ENCODE data around the gene CYYR1. TPM values are rescaled to one million over a fixed set of nuclear protein-coding genes. Genes with fewer than 3 reads are reported as not detected.

CYYR1 gene
- polyA plus RNA-seq, 3 donors from 2014 or later, result not detected

- Mint-ChIP-seq H3K9me3 (peaks cover 0 to 15% (median under 1%) of the 10 kb centered on the region in 6 donors), H3K27me3 (ENCODE audit: low read depth in 3 of 3) (peaks cover 0 to 2% (median 0%) of the 10 kb centered on the region in 3 donors), H3K4me3 (no peak overlapping the region), H3K27ac (no peak overlapping the region), H3K4me1 (no peaks in the 10 kb centered on the region), H3K36me3 (no peaks in the 10 kb centered on the region)
- DNase-seq, result no peak
Observed at GRCh38 chr21:26539566-26539965, 33.5 kb downstream of the CYYR1 start.

DNA sequence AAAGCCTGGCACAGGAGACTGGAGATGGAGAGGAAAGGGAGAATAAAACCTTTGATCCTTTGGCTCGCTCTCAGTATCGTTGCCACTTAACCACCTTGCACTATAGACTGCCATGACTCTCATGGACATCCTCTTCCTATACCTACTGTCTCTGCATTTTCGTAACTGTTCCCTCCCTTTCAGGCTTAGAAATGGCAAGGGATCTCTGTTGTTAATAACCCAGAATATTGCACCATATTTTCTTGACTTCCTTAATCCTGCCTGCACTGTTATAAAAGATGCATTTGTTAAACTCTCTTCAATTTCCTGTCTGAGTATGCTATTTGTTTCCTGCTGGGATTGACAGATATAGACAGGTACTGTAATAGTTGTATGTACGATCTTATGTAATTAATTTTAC, 38.6 kb downstream of the CYYR1 start:
- Mint-ChIP-seq H3K27ac (no peak overlapping the region), H3K9me3 (peaks cover 0 to 7% (median 3%) of the 10 kb centered on the region in 6 donors), H3K4me1 (no peaks in the 10 kb centered on the region), H3K4me3 (no peak overlapping the region), H3K27me3 (ENCODE audit: low read depth in 3 of 3) (no peaks in the 10 kb centered on the region), H3K36me3 (no peaks in the 10 kb centered on the region)
- DNase-seq, result no peak

DNA sequence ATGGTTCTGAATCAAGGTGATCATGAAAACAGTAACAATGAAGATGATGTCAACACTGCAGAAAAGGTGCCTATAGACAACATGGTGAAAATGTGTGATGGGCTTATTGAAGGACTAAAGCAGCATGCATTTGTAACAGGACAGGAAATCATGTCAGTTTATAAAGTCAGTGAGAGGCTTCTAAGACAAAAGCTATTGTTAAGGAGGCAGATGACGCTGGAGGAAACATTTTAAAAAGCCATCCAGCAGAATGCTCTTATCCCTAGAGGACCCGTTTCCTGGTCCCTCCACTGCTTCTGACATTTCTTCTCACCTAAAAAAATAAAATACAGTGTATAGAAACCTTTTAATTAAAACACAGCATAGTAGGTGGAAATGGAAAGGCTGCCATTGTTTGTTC, 40.9 kb downstream of the CYYR1 start:
- H3K27me3 Mint-ChIP-seq (ENCODE audit: low read depth in 3 of 3), result no peaks in the 10 kb centered on the region
- H3K27ac Mint-ChIP-seq, result no peak overlapping the region
- H3K36me3 Mint-ChIP-seq, result no peaks in the 10 kb centered on the region
- peaks cover 0 to 7% (median 1%) of the 10 kb centered on the region in 6 donors for H3K9me3 Mint-ChIP-seq
- no peak overlapping the region for H3K4me3 Mint-ChIP-seq
- H3K4me1 Mint-ChIP-seq, result no peaks in the 10 kb centered on the region
- DNase-seq, result no peak

DNA sequence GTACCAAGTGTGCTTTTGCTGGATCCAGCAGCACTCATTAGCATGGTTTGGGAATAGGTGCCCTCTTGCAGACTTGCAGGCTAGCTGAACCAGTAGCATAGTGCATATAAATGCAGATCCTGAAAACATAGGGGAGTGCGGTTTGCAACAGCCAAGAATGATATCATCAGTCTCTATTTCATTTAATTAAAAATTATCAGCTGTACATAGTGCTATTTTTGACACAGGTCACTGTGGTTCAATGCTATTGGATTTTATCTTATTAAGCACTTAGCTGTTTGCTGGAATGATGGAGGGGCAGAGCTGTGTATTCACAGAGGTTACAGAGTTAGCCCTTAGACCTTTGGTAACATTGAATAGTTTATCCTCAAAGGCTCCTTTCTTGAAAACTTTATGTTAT, 43.6 kb downstream of the CYYR1 start:
- peaks cover 0 to 8% (median 1%) of the 10 kb centered on the region in 6 donors for H3K9me3 Mint-ChIP-seq

DNA sequence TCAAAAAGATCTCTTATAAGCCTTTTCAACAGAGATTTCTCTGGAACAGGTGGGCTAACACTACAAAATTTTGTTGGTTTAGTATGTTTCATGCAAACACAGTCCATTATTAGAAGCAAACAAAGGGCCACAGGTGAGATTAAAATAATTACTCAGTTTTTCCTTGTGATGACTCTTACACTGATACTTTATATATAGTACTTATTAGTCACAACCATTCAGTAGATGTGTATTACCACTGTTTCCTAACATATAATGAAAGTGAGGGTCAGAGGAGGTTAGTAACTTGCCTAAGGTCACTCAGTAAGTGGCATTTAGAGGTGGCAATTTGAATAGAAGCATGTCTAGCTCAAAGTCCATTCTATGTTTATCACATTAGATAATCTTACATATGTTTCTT, 44.2 kb downstream of the CYYR1 start:
- no peaks in the 10 kb centered on the region for H3K27me3 Mint-ChIP-seq (ENCODE audit: low read depth in 3 of 3)
- no peaks in the 10 kb centered on the region for H3K36me3 Mint-ChIP-seq
- H3K4me1 Mint-ChIP-seq, result no peaks in the 10 kb centered on the region
- no peak overlapping the region for H3K27ac Mint-ChIP-seq
- H3K4me3 Mint-ChIP-seq, result no peak overlapping the region
- no peak for DNase-seq
- H3K9me3 Mint-ChIP-seq, result peaks cover 0 to 8% (median 1%) of the 10 kb centered on the region in 6 donors

More for the DNA sequence above, 43.6 kb downstream of the CYYR1 start:
- Mint-ChIP-seq H3K36me3 (no peaks in the 10 kb centered on the region), H3K27ac (no peak overlapping the region), H3K27me3 (ENCODE audit: low read depth in 3 of 3) (no peaks in the 10 kb centered on the region), H3K4me3 (no peak overlapping the region), H3K4me1 (no peaks in the 10 kb centered on the region)
- no peak for DNase-seq

DNA sequence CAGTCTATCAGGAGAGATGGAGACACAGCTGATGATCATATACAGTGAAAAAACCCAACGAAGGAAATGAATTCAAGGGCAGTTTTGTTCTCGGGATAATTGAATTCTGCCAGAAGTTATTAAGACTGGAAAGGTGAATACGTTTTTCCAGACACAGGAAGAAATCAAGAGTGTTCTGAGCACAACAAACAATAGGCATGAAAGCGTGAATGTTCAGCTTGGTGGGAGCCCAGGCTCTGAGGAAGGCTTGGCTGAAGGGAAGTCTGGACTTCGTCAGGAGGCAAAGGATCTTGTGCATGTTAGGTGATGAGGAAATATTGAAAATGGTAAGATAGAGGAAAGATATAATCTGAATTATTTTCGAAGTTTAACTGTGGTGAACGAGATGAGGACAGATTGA, 50.4 kb downstream of the CYYR1 start:
- Mint-ChIP-seq H3K27ac (no peak overlapping the region), H3K4me1 (no peaks in the 10 kb centered on the region), H3K4me3 (no peak overlapping the region), H3K27me3 (ENCODE audit: low read depth in 3 of 3) (peaks cover 0 to 3% (median 0%) of the 10 kb centered on the region in 3 donors), H3K9me3 (peaks cover 0 to 15% (median 5%) of the 10 kb centered on the region in 6 donors), H3K36me3 (no peaks in the 10 kb centered on the region)
- DNase-seq, result no peak

GRCh38 chr21:26519142-26519541, 53.9 kb downstream of the CYYR1 start:
- no peak overlapping the region for H3K4me3 Mint-ChIP-seq
- H3K27ac Mint-ChIP-seq, result no peak overlapping the region
- DNase-seq, result no peak
- H3K4me1 Mint-ChIP-seq, result no peaks in the 10 kb centered on the region
- H3K27me3 Mint-ChIP-seq (ENCODE audit: low read depth in 3 of 3), result peaks cover 0 to 4% (median 0%) of the 10 kb centered on the region in 3 donors
- H3K9me3 Mint-ChIP-seq, result peaks cover 0 to 22% (median 6%) of the 10 kb centered on the region in 6 donors
- H3K36me3 Mint-ChIP-seq, result no peaks in the 10 kb centered on the region

DNA sequence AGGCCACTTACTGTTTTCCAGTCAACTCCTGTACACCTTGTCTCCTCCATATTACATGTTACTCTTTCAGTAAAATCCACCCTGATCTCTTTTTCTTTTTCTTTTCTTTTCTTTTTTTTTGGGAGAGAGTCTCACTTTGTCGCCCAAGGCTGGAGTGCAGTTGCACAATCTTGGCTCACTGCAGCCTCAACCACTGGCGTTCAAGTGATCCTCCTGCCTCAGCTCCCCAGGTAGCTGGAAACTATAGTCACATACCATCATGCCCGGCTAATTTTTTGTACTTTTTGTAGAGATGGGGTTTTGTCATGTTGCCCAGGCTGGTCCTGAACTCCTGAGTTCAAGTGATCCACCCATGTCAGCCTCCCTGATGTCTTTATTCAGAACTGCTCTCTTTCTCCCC, 57.8 kb downstream of the CYYR1 start:
- H3K27me3 Mint-ChIP-seq (ENCODE audit: low read depth in 3 of 3), result peaks cover 0 to 2% (median 0%) of the 10 kb centered on the region in 3 donors
- no peaks in the 10 kb centered on the region for H3K4me1 Mint-ChIP-seq
- DNase-seq, result no peak
- peaks cover 2 to 22% (median 7%) of the 10 kb centered on the region in 6 donors for H3K9me3 Mint-ChIP-seq
- H3K36me3 Mint-ChIP-seq, result no peaks in the 10 kb centered on the region
- H3K4me3 Mint-ChIP-seq, result no peak overlapping the region
- no peak overlapping the region for H3K27ac Mint-ChIP-seq

GRCh38 chr21:26513212-26513611, 59.9 kb downstream of the CYYR1 start:
- H3K4me3 Mint-ChIP-seq, result no peak overlapping the region
- H3K36me3 Mint-ChIP-seq, result no peaks in the 10 kb centered on the region
- no peaks in the 10 kb centered on the region for H3K4me1 Mint-ChIP-seq
- peaks cover 0 to 3% (median 2%) of the 10 kb centered on the region in 3 donors for H3K27me3 Mint-ChIP-seq (ENCODE audit: low read depth in 3 of 3)
- H3K9me3 Mint-ChIP-seq, result peaks cover 0 to 21% (median 4%) of the 10 kb centered on the region in 6 donors
- DNase-seq, result no peak
- no peak overlapping the region for H3K27ac Mint-ChIP-seq

DNA sequence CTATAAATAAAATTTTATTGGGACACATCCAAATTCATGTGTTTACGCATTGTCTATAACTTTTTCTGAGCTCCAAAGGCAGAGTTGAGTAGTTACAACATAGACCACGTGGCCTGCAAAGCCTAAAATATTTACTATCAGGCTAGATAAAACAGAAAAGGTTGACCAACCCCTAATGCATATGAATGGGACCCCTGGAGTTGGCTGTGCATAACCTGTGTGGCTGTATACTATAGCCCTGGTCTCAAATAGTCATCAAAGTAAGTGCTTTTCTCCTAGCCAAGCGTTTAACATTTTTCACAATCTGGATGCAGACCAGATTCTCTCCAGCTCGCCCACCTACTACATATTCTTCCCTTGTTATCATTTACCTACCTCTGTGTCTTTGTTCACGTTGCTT, 60.4 kb downstream of the CYYR1 start:
- Mint-ChIP-seq H3K27ac (no peak overlapping the region), H3K9me3 (peaks cover 0 to 15% (median 4%) of the 10 kb centered on the region in 6 donors), H3K4me1 (no peaks in the 10 kb centered on the region), H3K4me3 (no peak overlapping the region), H3K36me3 (no peaks in the 10 kb centered on the region), H3K27me3 (ENCODE audit: low read depth in 3 of 3) (peaks cover 0 to 3% (median 2%) of the 10 kb centered on the region in 3 donors)
- DNase-seq, result no peak

GRCh38 chr21:26508903-26509302, 64.2 kb downstream of the CYYR1 start:
- no peaks in the 10 kb centered on the region for H3K36me3 Mint-ChIP-seq
- H3K9me3 Mint-ChIP-seq, result peaks cover 0 to 5% (median 3%) of the 10 kb centered on the region in 6 donors
- H3K4me1 Mint-ChIP-seq, result no peaks in the 10 kb centered on the region
- H3K27me3 Mint-ChIP-seq (ENCODE audit: low read depth in 3 of 3), result peaks cover 0 to 3% (median 2%) of the 10 kb centered on the region in 3 donors
- H3K4me3 Mint-ChIP-seq, result no peak overlapping the region
- DNase-seq, result no peak
- H3K27ac Mint-ChIP-seq, result no peak overlapping the region

GRCh38 chr21:26506956-26507355, 66.1 kb downstream of the CYYR1 start:
- Mint-ChIP-seq H3K36me3 (no peaks in the 10 kb centered on the region), H3K4me1 (no peaks in the 10 kb centered on the region), H3K27me3 (ENCODE audit: low read depth in 3 of 3) (peaks cover 0 to 3% (median 2%) of the 10 kb centered on the region in 3 donors), H3K9me3 (peaks cover 0 to 4% (median under 1%) of the 10 kb centered on the region in 6 donors), H3K4me3 (no peak overlapping the region), H3K27ac (no peak overlapping the region)
- DNase-seq, result no peak

GRCh38 chr21:26505211-26505610, 67.9 kb downstream of the CYYR1 start:
- Mint-ChIP-seq H3K4me1 (no peaks in the 10 kb centered on the region), H3K27me3 (ENCODE audit: low read depth in 3 of 3) (peaks cover 0 to 3% (median 2%) of the 10 kb centered on the region in 3 donors), H3K27ac (no peak overlapping the region), H3K36me3 (no peaks in the 10 kb centered on the region), H3K9me3 (peaks cover 0 to 8% (median under 1%) of the 10 kb centered on the region in 6 donors), H3K4me3 (no peak overlapping the region)
- no peak for DNase-seq

GRCh38 chr21:26503414-26503813, 69.7 kb downstream of the CYYR1 start:
- no peak overlapping the region for H3K27ac Mint-ChIP-seq
- H3K36me3 Mint-ChIP-seq, result no peaks in the 10 kb centered on the region
- peaks cover 0 to 2% (median 0%) of the 10 kb centered on the region in 3 donors for H3K27me3 Mint-ChIP-seq (ENCODE audit: low read depth in 3 of 3)
- H3K4me3 Mint-ChIP-seq, result no peak overlapping the region
- no peak for DNase-seq
- no peaks in the 10 kb centered on the region for H3K4me1 Mint-ChIP-seq
- peaks cover 0 to 20% (median 6%) of the 10 kb centered on the region in 6 donors for H3K9me3 Mint-ChIP-seq

- Mint-ChIP-seq H3K27me3 (ENCODE audit: low read depth in 3 of 3) (peaks cover 0 to 2% (median 0%) of the 10 kb centered on the region in 3 donors), H3K27ac (no peak overlapping the region), H3K9me3 (peaks cover 0 to 26% (median 6%) of the 10 kb centered on the region in 6 donors), H3K36me3 (no peaks in the 10 kb centered on the region), H3K4me3 (no peak overlapping the region), H3K4me1 (no peaks in the 10 kb centered on the region)
- DNase-seq, result no peak
Observed at GRCh38 chr21:26501495-26502021, 71.5 kb downstream of the CYYR1 start.

Data from immature natural killer cell (primary cell).